ENCODE results near the gene RIMS4.

Gene RIMS4

GRCh38 chr20:44702776-44703175, 107.6 kb downstream of the RIMS4 start:
- Histone ChIP-seq H3K27ac (ENCODE audit: low read length) (no peak overlapping the region), H3K79me2 (ENCODE audit: low read length) (no peaks in the 10 kb centered on the region), H2AFZ (ENCODE audit: low read length) (no peak overlapping the region), H3K27me3 (replicated peaks; ENCODE audit: insufficient read depth, low read length) (peaks cover 95% of the 10 kb centered on the region), H3K36me3 (replicated peaks; ENCODE audit: insufficient read depth, low read length) (no peaks in the 10 kb centered on the region), H3K4me3 (ENCODE audit: low read length) (no peak overlapping the region), H4K20me1 (ENCODE audit: insufficient read depth, low read length) (0 out of 2 replicates have a peak, but pooled peaks cover 4% of the 10 kb centered on the region), H3K9me2 (replicated peaks; ENCODE audit: insufficient read depth, low read length) (no peaks in the 10 kb centered on the region), H3K4me1 (ENCODE audit: low read length) (no peaks in the 10 kb centered on the region), H3F3A (ENCODE audit: insufficient read depth, low read length) (no peaks in the 10 kb centered on the region), H3K4me2 (ENCODE audit: low read depth, low read length) (no peak overlapping the region), H3K9ac (ENCODE audit: low read length) (no peak overlapping the region), H3K9me3 (replicated peaks; ENCODE audit: insufficient read depth, low read length) (no peaks in the 10 kb centered on the region)
- no peak for DNase-seq
- TF ChIP-seq CTCF (IDR thresholded peaks at IDR 0.05; ENCODE audit: low read length) (no peak), EZH2phosphoT487 (IDR thresholded peaks at IDR 0.05; ENCODE audit: low read length) (no peak), EZH2 (optimal IDR thresholded peaks at IDR 0.05; ENCODE audit: low read depth, low read length) (no peak)

- Histone ChIP-seq H3K4me1 (ENCODE audit: low read length) (no peaks in the 10 kb centered on the region), H2AFZ (ENCODE audit: low read length) (no peak overlapping the region), H3K4me2 (ENCODE audit: low read depth, low read length) (no peak overlapping the region), H3F3A (ENCODE audit: insufficient read depth, low read length) (no peaks in the 10 kb centered on the region), H3K4me3 (ENCODE audit: low read length) (no peak overlapping the region), H3K27me3 (replicated peaks; ENCODE audit: insufficient read depth, low read length) (peaks cover 93% of the 10 kb centered on the region), H3K36me3 (replicated peaks; ENCODE audit: insufficient read depth, low read length) (no peaks in the 10 kb centered on the region), H3K9ac (ENCODE audit: low read length) (no peak overlapping the region), H4K20me1 (ENCODE audit: insufficient read depth, low read length) (0 out of 2 replicates have a peak, but pooled peaks cover under 1% of the 10 kb centered on the region), H3K79me2 (ENCODE audit: low read length) (no peaks in the 10 kb centered on the region), H3K9me3 (replicated peaks; ENCODE audit: insufficient read depth, low read length) (no peaks in the 10 kb centered on the region), H3K9me2 (replicated peaks; ENCODE audit: insufficient read depth, low read length) (no peaks in the 10 kb centered on the region), H3K27ac (ENCODE audit: low read length) (no peak overlapping the region)
- DNase-seq: no peak
- TF ChIP-seq EZH2 (optimal IDR thresholded peaks at IDR 0.05; ENCODE audit: low read depth, low read length) (no peak), EZH2phosphoT487 (IDR thresholded peaks at IDR 0.05; ENCODE audit: low read length) (no peak), CTCF (IDR thresholded peaks at IDR 0.05; ENCODE audit: low read length) (no peak)
Observed at GRCh38 chr20:44701858-44702256, 108.5 kb downstream of the RIMS4 start.

All from MM.1S (cell line).